ENCODE data around the gene GLTPD2. TPM values are rescaled to one million over a fixed set of nuclear protein-coding genes. Genes with fewer than 3 reads are reported as not detected.
A peak's percentile ranks its signal among the peaks of the same experiment; 100 is the strongest.

The GLTPD2 gene
- total and polyA plus RNA-seq, 5 experiments from 2014 or later, result 0.36 to 0.39 (median 0.39) TPM; not detected in 2

- Mint-ChIP-seq H3K27ac (peak overlapping the region; percentile 97 to 99 (median 99)), H3K27me3 (peaks cover 0 to 5% (median 0%) of the 10 kb centered on the region in 5 donors), H3K9me3 (no peaks in the 10 kb centered on the region), H3K4me3 (peak overlapping the region; percentile 97 to 100 (median 100)), H3K4me1 (peaks cover 8 to 17% (median 16%) of the 10 kb centered on the region in 4 donors), H3K36me3 (peaks cover 0 to 23% (median 0%) of the 10 kb centered on the region in 3 donors)
- POLR2A ChIA-PET, result interaction anchor here (1.1 to 2.4 kb wide), 7 partner anchors 10 to 90 kb away, joined by 3 to 20 read pairs (median 5); partner anchors contain the start of genes ARRB2, MINK1 and PLD2
- ATAC-seq, result no peak
- DNase-seq, result no peak
Measured at GRCh38 chr17:4796552-4796920, 7.8 kb downstream of the GLTPD2 start.

DNA sequence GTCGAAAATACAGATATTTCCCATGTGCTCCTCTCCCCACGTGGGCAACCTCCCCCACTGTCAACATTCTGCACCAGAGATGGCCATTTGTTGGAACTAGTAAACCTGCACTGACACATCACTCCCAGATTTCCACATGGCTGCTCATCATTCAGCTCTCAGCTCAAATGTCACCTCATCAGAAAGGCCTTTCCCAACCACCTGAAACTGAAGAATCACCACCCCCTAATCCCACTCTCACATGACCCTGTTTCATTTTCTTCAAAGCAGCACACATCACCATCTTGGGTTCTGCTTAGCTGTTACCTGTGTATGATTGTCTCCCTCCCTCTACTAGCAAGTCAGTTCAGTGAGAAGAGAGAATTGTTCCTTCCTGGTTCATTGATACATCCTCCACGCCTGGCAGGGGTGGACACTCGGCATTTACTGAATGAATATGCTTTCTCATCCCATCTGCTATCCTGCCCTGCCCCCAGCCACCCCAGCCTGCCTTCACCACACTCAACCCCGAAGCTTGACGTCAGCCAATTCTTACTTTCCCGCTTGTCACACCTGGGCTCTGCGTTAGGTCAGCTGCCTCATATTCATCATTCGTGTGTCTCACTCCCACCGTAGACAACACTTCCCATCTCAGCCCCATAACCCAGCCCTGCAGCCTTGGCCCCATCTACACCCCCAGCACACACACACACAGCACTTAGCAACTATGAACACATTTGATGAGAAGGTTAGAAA, 11.9 kb downstream of the GLTPD2 start:
- no peaks in the 10 kb centered on the region for H3K9me3 Mint-ChIP-seq
- ATAC-seq (no peak), DNase-seq (no peak)
- peak overlapping the region in 2 of 10 donors; percentile 21 to 43 for H3K27ac Mint-ChIP-seq
- H3K27me3 Mint-ChIP-seq, result no peaks in the 10 kb centered on the region
- peaks cover 8 to 16% (median 15%) of the 10 kb centered on the region in 4 donors for H3K4me1 Mint-ChIP-seq
- no peak overlapping the region for H3K4me3 Mint-ChIP-seq
- peaks cover 0 to 23% (median 0%) of the 10 kb centered on the region in 3 donors for H3K36me3 Mint-ChIP-seq
- POLR2A ChIA-PET, result interaction anchor here (0.5 to 3.2 kb wide), 2 partner anchors 11 to 22 kb away, joined by 5 to 16 read pairs; partner anchors contain the start of gene GLTPD2

DNA sequence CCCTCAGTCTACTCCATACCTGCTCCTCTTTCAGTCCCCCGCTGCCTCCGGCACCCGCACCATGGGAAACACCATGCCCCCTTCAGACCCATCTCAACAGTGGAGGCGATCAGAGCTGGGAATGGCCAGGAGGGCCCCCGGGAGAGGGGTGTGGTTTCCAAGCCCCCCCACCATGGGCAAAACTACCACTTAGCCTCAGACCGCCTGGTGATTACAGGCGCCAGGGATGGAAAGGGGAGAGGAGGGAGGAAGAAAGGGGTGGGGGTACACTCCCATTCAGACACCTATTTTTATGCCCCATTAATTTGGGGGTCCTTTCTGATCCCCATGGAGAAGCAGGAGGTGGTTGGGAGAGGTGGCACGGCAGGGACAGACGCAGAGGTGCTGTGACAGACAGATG, 13.5 kb downstream of the GLTPD2 start, which contains the start of gene C17orf114:
Gene C17orf114 (minus strand): TSS at position 101 of the 400 bp plus-strand sequence.
- ATAC-seq (no peak), DNase-seq (no peak)
- Mint-ChIP-seq H3K36me3 (peaks cover 0 to 20% (median 0%) of the 10 kb centered on the region in 3 donors), H3K9me3 (no peaks in the 10 kb centered on the region), H3K27ac (peak within 1 kb of the TSS in 2 of 10 donors; percentile 43 to 81), H3K4me1 (peaks cover 0 to 6% (median 3%) of the 10 kb centered on the region in 4 donors), H3K4me3 (no peak within 1 kb of the TSS), H3K27me3 (no peaks in the 10 kb centered on the region)
- POLR2A ChIA-PET, result no interaction called here

- H3K4me3 Mint-ChIP-seq, result peak overlapping the region; percentile 60 to 88 (median 76)
- POLR2A ChIA-PET, result interaction anchor here (0.9 to 3.1 kb wide), 8 partner anchors 10 to 663 kb away, joined by 3 to 20 read pairs (median 5); partner anchors contain the start of genes ARRB2, C17orf107, GLTPD2 and PSMB6
- no peaks in the 10 kb centered on the region for H3K9me3 Mint-ChIP-seq
- H3K27ac Mint-ChIP-seq, result peak overlapping the region in 5 of 10 donors; percentile 52 to 78 (median 73)
- ATAC-seq, result no peak
- peaks cover 0 to 2% (median 0%) of the 10 kb centered on the region in 3 donors for H3K36me3 Mint-ChIP-seq
- no peak for DNase-seq
- H3K4me1 Mint-ChIP-seq, result peaks cover 0 to 22% (median 8%) of the 10 kb centered on the region in 4 donors
- H3K27me3 Mint-ChIP-seq, result no peaks in the 10 kb centered on the region
Measured at GRCh38 chr17:4806456-4806776, 17.7 kb downstream of the GLTPD2 start.

DNA sequence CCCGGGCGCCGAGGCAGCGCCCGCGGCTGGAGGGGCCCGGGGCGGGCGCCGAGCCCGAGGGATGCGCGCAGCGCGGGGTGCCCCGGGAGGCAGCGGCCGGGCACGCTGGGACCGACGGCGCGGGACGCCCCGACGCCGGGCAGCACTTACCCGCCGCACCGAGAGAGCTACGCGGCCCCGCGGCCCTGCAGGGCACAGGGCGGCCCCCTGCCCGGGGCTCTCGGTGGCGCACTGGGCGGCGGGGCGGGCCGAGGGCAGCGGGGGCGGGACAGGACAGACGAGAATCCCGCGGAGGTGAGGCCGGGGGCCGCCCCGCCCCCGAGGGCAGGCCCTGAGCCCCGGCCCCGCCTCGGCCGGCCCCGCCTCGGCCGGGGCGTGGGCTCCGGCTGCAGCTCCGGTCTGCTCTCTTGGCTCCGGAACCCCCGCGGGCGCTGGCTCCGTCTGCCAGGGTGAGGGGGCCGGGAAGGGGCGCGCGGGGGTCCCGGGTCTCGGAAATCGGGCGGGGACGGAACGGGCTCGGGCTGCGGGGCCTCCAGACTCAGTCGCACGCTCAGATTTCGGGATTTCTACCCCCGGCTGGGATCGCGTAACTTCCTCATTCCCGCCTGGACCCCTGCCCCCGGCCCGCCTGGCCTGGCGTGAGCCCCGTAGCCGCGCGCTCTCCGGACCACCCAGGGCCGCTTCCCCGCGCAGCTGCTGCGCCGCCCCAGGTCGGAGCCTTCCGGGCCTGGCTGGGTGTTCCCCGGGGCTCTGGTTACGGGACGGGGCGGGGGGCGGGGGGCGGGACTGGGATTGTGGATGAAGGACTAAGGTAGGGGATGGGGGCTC, 18.2 kb downstream of the GLTPD2 start, which contains the start of gene PLD2:
Gene PLD2 (plus strand): TSS at position 376 of the 828 bp plus-strand sequence. CDS start 621 bp downstream, outside the sequence.
- ATAC-seq, result peak; percentile 95 to 97

GRCh38 chr17:4807605-4808377, 19.0 kb downstream of the GLTPD2 start:
- Mint-ChIP-seq H3K4me1 (peaks cover 0 to 24% (median 8%) of the 10 kb centered on the region in 4 donors), H3K9me3 (no peaks in the 10 kb centered on the region), H3K4me3 (peak overlapping the region; percentile 60 to 90 (median 78)), H3K27ac (peak overlapping the region in 4 of 10 donors; percentile 18 to 77 (median 26)), H3K27me3 (no peaks in the 10 kb centered on the region), H3K36me3 (peaks cover 0 to 2% (median 0%) of the 10 kb centered on the region in 3 donors)
- DNase-seq, result no peak
- POLR2A ChIA-PET, result interaction anchor here (0.5 to 3.1 kb wide), 6 partner anchors 11 to 160 kb away, joined by 3 to 20 read pairs (median 9); partner anchors contain the start of genes ARRB2, GLTPD2, PSMB6 and SPAG7
- ATAC-seq, result no peak

More for the DNA sequence above, 18.2 kb downstream of the GLTPD2 start, which contains the start of gene PLD2:
- no peaks in the 10 kb centered on the region for H3K27me3 Mint-ChIP-seq
- peak within 1 kb of the TSS; percentile 60 to 90 (median 80) for H3K4me3 Mint-ChIP-seq
- no peaks in the 10 kb centered on the region for H3K9me3 Mint-ChIP-seq
- DNase-seq, result peak; percentile 74 to 91 (median 80)
- H3K4me1 Mint-ChIP-seq, result peaks cover 0 to 22% (median 8%) of the 10 kb centered on the region in 4 donors
- peak within 1 kb of the TSS in 5 of 10 donors; percentile 52 to 78 (median 74) for H3K27ac Mint-ChIP-seq
- peaks cover 0 to 2% (median 0%) of the 10 kb centered on the region in 3 donors for H3K36me3 Mint-ChIP-seq
- POLR2A ChIA-PET, result interaction anchor here (0.5 to 3.1 kb wide), 9 partner anchors 10 to 160 kb away, joined by 3 to 20 read pairs (median 4); partner anchors contain the start of genes ARRB2, C17orf107, GLTPD2 and PSMB6

DNA sequence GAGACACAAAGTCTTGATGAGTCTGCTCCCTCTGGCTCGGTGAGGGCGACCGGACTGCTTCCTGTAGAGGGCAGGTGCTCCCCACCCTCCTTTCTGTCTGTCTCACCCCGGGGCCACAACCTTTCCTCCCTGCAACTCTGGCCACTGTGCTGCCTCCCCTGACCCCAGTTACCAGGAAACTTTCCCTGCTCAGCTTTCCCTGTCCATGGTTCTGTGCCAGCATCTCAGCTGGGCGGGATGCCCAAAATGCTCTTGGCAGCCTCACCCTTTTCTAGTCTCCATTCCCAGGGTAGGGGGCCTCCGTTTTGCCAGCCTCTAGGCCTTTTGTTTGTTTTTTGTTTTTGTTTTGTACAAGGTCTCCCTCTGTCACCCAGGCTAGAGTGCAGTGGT, 19.6 kb downstream of the GLTPD2 start:
- no peak for DNase-seq
- peaks cover 0 to 2% (median 0%) of the 10 kb centered on the region in 3 donors for H3K36me3 Mint-ChIP-seq
- peak overlapping the region; percentile 52 to 90 (median 78) for H3K4me3 Mint-ChIP-seq
- peak overlapping the region in 5 of 10 donors; percentile 26 to 84 (median 37) for H3K27ac Mint-ChIP-seq
- H3K27me3 Mint-ChIP-seq, result no peaks in the 10 kb centered on the region
- ATAC-seq, result no peak
- POLR2A ChIA-PET, result interaction anchor here (2.6 to 3.1 kb wide), 2 partner anchors 12 to 99 kb away, joined by 14 to 20 read pairs; partner anchors contain the start of genes ARRB2 and PSMB6
- no peaks in the 10 kb centered on the region for H3K9me3 Mint-ChIP-seq
- peaks cover 0 to 24% (median 8%) of the 10 kb centered on the region in 4 donors for H3K4me1 Mint-ChIP-seq

GRCh38 chr17:4810696-4811290, 22.0 kb downstream of the GLTPD2 start:
- no peaks in the 10 kb centered on the region for H3K27me3 Mint-ChIP-seq
- no peak for ATAC-seq
- H3K27ac Mint-ChIP-seq, result peak overlapping the region in 3 of 10 donors; percentile 28 to 60 (median 31)
- no peaks in the 10 kb centered on the region for H3K9me3 Mint-ChIP-seq
- DNase-seq, result no peak
- H3K36me3 Mint-ChIP-seq, result peaks cover 0 to 7% (median 0%) of the 10 kb centered on the region in 3 donors
- H3K4me1 Mint-ChIP-seq, result peaks cover 0 to 24% (median 9%) of the 10 kb centered on the region in 4 donors
- POLR2A ChIA-PET, result interaction anchor here (0.6 to 1.6 kb wide), 2 partner anchors 15 to 107 kb away, joined by 3 to 5 read pairs; partner anchors contain the start of genes PELP1 and PSMB6
- H3K4me3 Mint-ChIP-seq, result peak overlapping the region in 1 of 10 donors; percentile 26

- Mint-ChIP-seq H3K4me1 (peaks cover 0 to 19% (median 6%) of the 10 kb centered on the region in 4 donors), H3K36me3 (peaks cover 0 to 7% (median 2%) of the 10 kb centered on the region in 3 donors), H3K9me3 (no peaks in the 10 kb centered on the region), H3K27me3 (no peaks in the 10 kb centered on the region), H3K27ac (no peak overlapping the region), H3K4me3 (peak overlapping the region in 1 of 10 donors; percentile 41)
- DNase-seq (no peak), ATAC-seq (no peak)
- POLR2A ChIA-PET, result interaction anchor here (1.6 kb wide), 1 partner anchor 15 kb away, joined by 5 read pairs; the partner anchor contains the start of gene PSMB6
Measured at GRCh38 chr17:4811471-4811870, 22.7 kb downstream of the GLTPD2 start.

DNA sequence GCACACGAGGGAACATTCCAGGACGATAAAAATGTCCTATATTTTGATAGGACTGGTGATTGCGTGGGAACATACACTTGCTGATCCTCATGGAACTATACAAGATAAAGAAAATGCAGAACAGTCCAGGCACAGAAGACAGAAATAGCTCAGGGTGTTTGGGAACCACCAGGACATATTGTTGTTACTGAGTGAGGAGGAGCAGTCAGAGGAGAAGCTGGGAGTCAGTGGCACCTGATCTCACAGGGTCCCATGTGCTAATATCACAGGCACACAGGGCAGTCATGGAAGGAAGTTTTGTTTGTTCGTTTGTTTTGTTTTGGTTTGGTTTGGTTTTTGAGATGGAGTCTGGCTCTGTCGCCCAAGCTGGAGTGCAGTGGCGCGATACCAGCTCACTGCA, 23.9 kb downstream of the GLTPD2 start:
- peak overlapping the region in 1 of 10 donors; percentile 49 for H3K27ac Mint-ChIP-seq
- H3K36me3 Mint-ChIP-seq, result peaks cover 0 to 11% (median 2%) of the 10 kb centered on the region in 3 donors
- POLR2A ChIA-PET, result interaction anchor here (0.6 to 1.1 kb wide), 2 partner anchors 42 to 80 kb away, joined by 3 read pairs; no protein-coding TSS in a partner anchor
- ATAC-seq, result no peak
- H3K9me3 Mint-ChIP-seq, result no peaks in the 10 kb centered on the region
- no peaks in the 10 kb centered on the region for H3K27me3 Mint-ChIP-seq
- no peak for DNase-seq
- peaks cover 0 to 16% (median 6%) of the 10 kb centered on the region in 4 donors for H3K4me1 Mint-ChIP-seq
- H3K4me3 Mint-ChIP-seq, result no peak overlapping the region

All from naive thymus-derived CD8-positive, alpha-beta T cell (primary cell).